Measurements from ENCODE around the gene ADGRA1.

- TF ChIP-seq CTCF (conservative IDR thresholded peaks at IDR 0.05; ENCODE audit: low read length), result no peak
- no peak for TF ChIP-seq EZH2phosphoT487 (IDR thresholded peaks at IDR 0.05; ENCODE audit: borderline replicate concordance, low read depth, low read length)
Measured at GRCh38 chr10:133142523-133143199, 54.9 kb downstream of the ADGRA1 start.
